Measurements from ENCODE around the gene MOB3C.

- no peak for TF ChIP-seq ATF3 (IDR thresholded peaks at IDR 0.05; ENCODE audit: borderline replicate concordance, extremely low read depth, low read depth, low read length)
- TF ChIP-seq, protein P1, sequence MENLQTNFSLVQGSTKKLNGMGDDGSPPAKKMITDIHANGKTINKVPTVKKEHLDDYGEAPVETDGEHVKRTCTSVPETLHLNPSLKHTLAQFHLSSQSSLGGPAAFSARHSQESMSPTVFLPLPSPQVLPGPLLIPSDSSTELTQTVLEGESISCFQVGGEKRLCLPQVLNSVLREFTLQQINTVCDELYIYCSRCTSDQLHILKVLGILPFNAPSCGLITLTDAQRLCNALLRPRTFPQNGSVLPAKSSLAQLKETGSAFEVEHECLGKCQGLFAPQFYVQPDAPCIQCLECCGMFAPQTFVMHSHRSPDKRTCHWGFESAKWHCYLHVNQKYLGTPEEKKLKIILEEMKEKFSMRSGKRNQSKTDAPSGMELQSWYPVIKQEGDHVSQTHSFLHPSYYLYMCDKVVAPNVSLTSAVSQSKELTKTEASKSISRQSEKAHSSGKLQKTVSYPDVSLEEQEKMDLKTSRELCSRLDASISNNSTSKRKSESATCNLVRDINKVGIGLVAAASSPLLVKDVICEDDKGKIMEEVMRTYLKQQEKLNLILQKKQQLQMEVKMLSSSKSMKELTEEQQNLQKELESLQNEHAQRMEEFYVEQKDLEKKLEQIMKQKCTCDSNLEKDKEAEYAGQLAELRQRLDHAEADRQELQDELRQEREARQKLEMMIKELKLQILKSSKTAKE (IDR thresholded peaks at IDR 0.05; ENCODE audit: low read depth, poor library complexity, severe bottlenecking), result no peak
Measured at GRCh38 chr1:46619656-46620258, 3.1 kb upstream of the MOB3C start.
